Measurements from ENCODE around the gene TAAR6.
"Not testable (repeated sequence)": the region's sequence is repeated elsewhere in the genome, so short reads cannot be mapped to it uniquely, and the experiment has no call there.

Gene TAAR6, protein sequence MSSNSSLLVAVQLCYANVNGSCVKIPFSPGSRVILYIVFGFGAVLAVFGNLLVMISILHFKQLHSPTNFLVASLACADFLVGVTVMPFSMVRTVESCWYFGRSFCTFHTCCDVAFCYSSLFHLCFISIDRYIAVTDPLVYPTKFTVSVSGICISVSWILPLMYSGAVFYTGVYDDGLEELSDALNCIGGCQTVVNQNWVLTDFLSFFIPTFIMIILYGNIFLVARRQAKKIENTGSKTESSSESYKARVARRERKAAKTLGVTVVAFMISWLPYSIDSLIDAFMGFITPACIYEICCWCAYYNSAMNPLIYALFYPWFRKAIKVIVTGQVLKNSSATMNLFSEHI

GRCh38 chr6:132570221-132570777 lies at the start of gene TAAR6:
Gene TAAR6, plus strand, starts transcription at chr6:132570322. Its CDS starts 0 bp downstream, at chr6:132570322.
- DNase-seq (ENCODE audit: low read depth in 2 of 2) = no peak

- no peak for DNase-seq (ENCODE audit: low read depth in 2 of 2)
Observed at GRCh38 chr6:132520953-132521352, 49.2 kb upstream of the TAAR6 start.

- no peak for DNase-seq (ENCODE audit: low read depth in 2 of 2)
Observed at GRCh38 chr6:132524646-132525045, 45.5 kb upstream of the TAAR6 start.

DNA sequence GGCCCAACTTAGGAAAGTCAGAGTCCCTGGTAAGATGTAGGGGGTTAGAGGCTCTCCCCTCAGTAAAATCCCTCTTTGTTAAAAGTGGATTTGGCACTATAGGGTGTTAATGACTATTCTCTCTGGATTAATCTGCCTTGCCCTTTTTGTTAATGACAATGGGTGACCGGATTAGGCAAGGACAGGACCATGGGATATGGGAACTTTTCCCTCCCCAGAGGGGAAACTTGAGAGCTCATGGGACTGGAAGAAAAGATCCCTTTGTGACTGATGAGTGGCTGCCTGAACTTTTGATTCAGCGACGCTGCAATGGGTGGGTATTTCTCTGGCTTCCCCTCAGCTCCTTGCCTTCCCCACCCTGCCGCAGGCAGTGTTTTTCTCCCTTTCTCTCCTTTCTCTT lies 44.3 kb upstream of the TAAR6 start:
- no peak for DNase-seq (ENCODE audit: low read depth in 2 of 2)

- DNase-seq (ENCODE audit: low read depth in 2 of 2) = no peak
Observed at GRCh38 chr6:132526461-132526860, 43.7 kb upstream of the TAAR6 start.

DNA sequence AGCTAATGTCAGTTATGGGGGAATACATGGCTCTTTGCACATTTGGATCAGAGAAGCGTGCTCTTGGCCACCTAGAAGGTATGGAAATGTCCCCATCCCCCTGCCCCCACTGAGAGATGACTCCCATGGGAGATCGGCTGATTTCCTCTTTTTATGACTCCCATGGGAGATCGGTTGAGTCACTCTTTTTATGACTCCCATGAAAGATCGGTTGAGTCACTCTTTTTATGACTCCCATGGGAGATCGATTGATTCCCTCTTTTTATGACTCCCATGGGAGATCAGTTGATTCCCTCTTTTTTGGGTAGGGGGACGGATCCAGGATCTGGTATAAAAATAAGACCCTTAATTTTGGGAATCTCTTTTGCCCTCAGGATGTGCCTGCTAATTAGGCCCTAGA lies 42.3 kb upstream of the TAAR6 start:
- DNase-seq (ENCODE audit: low read depth in 2 of 2) = no peak

DNA sequence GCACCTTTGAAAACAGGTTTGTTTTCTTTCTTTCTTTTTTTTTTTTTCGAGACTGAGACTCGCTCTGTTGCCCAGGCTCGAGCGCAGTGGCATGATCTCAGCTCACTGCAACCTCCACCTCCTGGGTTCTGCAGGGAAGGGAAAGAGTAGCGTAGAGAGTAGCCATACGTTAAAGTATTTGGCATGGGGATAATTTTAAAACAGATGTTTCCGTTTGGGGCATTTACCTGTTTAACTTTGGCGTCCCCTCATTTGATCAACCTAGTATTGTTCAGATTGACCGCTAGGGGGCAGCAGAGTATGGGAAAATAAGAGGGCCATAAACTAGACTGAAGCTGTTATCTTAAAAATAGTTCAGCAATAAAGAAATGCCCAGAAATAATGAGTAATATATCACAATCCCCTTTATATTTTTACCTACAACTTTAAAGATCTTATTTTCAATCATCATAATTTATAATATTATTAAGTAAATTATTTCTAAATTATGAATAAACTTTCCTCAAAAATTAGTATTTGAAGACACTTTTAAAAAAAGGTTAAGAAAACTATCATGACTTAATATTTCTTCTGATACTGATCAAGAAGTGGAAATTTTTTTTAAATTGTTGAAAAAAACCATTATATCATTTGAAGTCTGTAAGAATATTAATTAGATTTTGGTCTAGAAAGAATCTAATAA lies 39.7 kb upstream of the TAAR6 start:
- peak; percentile 41 to 48 for DNase-seq (ENCODE audit: low read depth in 2 of 2)

- DNase-seq (ENCODE audit: low read depth in 2 of 2) = not testable (repeated sequence)
Observed at GRCh38 chr6:132534546-132534945, 35.6 kb upstream of the TAAR6 start.

DNA sequence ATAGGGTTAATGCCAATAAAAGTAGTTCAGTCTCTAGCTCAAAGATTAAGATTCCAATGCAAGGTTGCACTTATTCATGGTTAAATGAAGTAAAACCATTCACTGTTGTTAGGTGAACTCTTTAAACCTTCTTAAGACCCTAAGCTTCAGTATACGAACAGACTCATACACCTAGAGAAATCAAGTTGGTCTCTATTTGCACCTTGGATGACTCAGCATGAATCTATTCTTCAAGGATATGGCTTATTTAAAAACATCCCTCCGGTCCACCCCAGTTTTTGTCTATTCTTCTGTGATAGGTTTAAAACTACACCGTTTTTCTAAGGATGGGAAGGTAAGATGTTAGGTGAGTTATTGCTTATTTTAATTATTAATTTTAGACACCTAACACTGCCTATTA lies 33.0 kb upstream of the TAAR6 start:
- DNase-seq (ENCODE audit: low read depth in 2 of 2) = no peak

DNA sequence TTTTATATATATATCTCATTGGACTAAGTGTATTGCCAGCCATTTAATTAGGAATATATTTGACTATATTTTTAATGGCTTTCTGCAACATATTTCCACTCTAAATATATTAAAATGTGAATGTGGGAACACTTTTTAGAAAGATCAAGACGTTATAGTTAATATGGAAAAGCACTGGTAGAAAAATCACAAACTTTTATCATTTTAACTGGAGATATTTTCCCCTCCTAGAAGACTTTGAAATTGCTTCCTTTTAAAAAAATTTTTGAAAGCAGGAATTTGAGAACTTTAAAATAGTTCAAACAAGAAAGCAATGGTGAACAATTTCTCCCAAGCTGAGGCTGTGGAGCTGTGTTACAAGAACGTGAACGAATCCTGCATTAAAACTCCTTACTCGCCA lies 32.1 kb upstream of the TAAR6 start, which contains the start of gene TAAR9:
TAAR9 (plus strand) TSS at position 301 of the 400 bp plus-strand sequence; CDS start at position 314, 13 bp downstream.
- DNase-seq (ENCODE audit: low read depth in 2 of 2) = no peak

- DNase-seq (ENCODE audit: low read depth in 2 of 2) = no peak
Observed at GRCh38 chr6:132544826-132545225, 25.3 kb upstream of the TAAR6 start.

- DNase-seq (ENCODE audit: low read depth in 2 of 2) = no peak
Observed at GRCh38 chr6:132548746-132549463, 21.2 kb upstream of the TAAR6 start.

GRCh38 chr6:132551214-132551613 lies 18.9 kb upstream of the TAAR6 start:
- DNase-seq (ENCODE audit: low read depth in 2 of 2) = no peak

GRCh38 chr6:132552372-132552771 lies 17.8 kb upstream of the TAAR6 start, which contains the start of gene TAAR8:
Gene TAAR8, plus strand, starts transcription at chr6:132552672. Its CDS starts 21 bp downstream, at chr6:132552693.
- DNase-seq (ENCODE audit: low read depth in 2 of 2) = no peak

GRCh38 chr6:132560087-132560486 lies 10.0 kb upstream of the TAAR6 start:
- DNase-seq (ENCODE audit: low read depth in 2 of 2) = not testable (repeated sequence)

- DNase-seq (ENCODE audit: low read depth in 2 of 2) = no peak
Observed at GRCh38 chr6:132566404-132566803, 3.7 kb upstream of the TAAR6 start.

GRCh38 chr6:132567566-132567965 lies 2.6 kb upstream of the TAAR6 start:
- DNase-seq (ENCODE audit: low read depth in 2 of 2) = no peak

DNA sequence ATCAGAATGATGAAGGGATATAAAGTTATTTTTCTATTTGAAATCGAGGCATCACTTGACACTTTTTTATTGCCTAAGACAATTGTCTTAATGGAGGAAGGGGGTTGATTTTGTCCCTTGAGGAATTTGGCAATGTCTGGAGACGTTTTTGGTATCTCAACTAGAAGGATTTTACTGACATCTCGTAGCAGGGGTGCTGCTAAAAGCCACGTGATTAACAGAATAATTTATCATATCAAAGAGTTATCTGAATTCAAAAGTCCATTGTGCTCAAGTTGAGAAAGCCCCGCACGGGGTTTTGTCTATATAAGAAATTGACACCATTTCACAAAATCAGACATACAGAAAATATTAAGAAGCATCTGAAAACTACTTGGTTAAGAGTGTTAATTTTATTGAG lies 1.5 kb upstream of the TAAR6 start:
- no peak for DNase-seq (ENCODE audit: low read depth in 2 of 2)

DNA sequence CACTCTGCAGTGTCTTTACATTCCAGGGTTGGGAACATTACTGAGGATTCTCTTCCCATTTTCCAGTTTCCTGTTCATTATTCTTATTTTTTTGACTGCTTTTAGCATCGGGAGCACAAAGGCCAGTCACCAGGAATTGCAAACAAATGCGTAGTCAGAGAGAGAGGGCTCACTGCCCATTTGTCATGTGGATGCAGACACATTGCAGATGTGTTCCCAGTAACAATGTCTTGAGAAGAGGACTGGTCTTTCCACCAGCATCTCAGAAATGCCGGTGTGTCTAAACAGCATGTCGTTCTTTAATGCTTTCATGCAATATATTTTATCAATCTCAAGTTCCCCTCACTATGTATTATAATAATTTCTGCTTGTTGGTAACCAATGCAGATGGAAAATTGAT lies 952 bp upstream of the TAAR6 start:
- DNase-seq (ENCODE audit: low read depth in 2 of 2) = no peak

- no peak for DNase-seq (ENCODE audit: low read depth in 2 of 2)
Observed at GRCh38 chr6:132571774-132572173, 1.7 kb downstream of the TAAR6 start.

DNA sequence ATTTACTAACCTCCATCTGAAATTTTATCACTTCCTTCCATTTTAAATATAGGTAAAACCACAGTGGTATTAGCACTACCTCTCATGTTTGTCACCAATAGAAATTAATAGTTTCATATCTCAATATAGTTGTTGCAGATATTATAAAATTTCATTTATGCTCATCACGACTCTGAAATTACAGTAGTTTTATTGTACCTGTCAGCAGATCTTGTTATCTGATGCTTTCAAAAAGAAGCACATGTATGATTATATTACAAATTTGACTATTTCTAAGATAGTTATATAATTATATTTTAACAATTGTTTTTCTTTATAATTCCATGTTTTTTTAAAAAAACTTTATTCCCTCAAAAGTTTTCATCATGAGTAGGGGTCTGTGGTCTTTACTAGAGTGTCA lies 14.6 kb downstream of the TAAR6 start:
- DNase-seq (ENCODE audit: low read depth in 2 of 2) = no peak

DNA sequence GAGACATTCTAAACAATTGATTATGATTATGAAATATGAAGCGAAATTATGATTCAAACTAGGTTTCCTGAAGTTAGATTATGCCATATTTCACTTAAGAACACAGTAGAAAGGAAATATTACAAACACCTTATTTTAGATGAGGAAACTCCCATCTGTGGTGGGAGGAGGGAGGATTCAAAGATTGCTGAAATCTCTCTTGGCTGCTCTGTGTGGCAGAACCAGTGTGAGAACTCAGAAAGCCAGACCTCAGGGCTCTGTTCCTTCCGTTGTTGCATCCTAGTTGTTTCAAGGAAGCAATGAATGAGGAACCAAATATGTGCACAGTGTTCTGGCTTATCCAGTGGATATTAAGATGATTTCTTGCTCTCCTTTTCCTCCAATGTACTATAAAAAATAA lies 17.3 kb downstream of the TAAR6 start:
- DNase-seq (ENCODE audit: low read depth in 2 of 2) = no peak
